Type B pancreatic cell (in vitro differentiated cells): ENCODE data around the gene ZNF605. TPM values are rescaled to one million over a fixed set of nuclear protein-coding genes. Genes with fewer than 3 reads are reported as not detected.
A peak's percentile ranks its signal among the peaks of the same experiment; 100 is the strongest.

Source experiments
- DNase-seq: peaks from one replicate; pipeline ENCODE4 v3.0.0; 2021; ENCODE audit warnings: mixed read lengths; ENCODE audit not compliant: unreplicated experiment; ENCODE audit errors: extremely low spot score
- H3K27ac Mint-ChIP-seq: 2 replicates; pipeline ENCODE4 v1.8.0; 2021; ENCODE audit warnings: mild to moderate bottlenecking, mixed read lengths
- H3K27me3 Mint-ChIP-seq: 2 replicates; pipeline ENCODE4 v1.8.0; 2021; ENCODE audit warnings: mixed read lengths
- H3K36me3 Mint-ChIP-seq: 2 replicates; pipeline ENCODE4 v1.8.0; 2021; ENCODE audit warnings: mixed read lengths
- H3K4me1 Mint-ChIP-seq: one replicate; pipeline ENCODE4 v1.8.0; 2021; ENCODE audit warnings: mixed read lengths; ENCODE audit not compliant: unreplicated experiment
- H3K4me3 Mint-ChIP-seq: 2 replicates; pipeline ENCODE4 v1.8.0; 2021; ENCODE audit warnings: mild to moderate bottlenecking, mixed read lengths
- H3K9me3 Mint-ChIP-seq: 2 replicates; pipeline ENCODE4 v1.8.0; 2021; ENCODE audit warnings: mixed read lengths
- CTCF ChIP-seq: fragments of 200-600 bp; sonication (generic); conservative IDR thresholded peaks from 2 replicates; pipeline ENCODE4 v1.5.0; 2021; ENCODE audit warnings: antibody characterized with exemption, mild to moderate bottlenecking
- total RNA-seq: library from RNA; stranded (reverse); gene quantifications from 2 replicates; pipeline ENCODE4 v1.2.1, GENCODE V29; 2021; ENCODE audit warnings: low replicate concordance

Gene ZNF605
- total RNA-seq, 1 donor from 2014 or later, result 20.6 TPM

- H3K36me3 Mint-ChIP-seq, result peaks cover 53% of the 10 kb centered on the region
- H3K27ac Mint-ChIP-seq, result no peak overlapping the region
- no peak for DNase-seq
- no peak for TF ChIP-seq CTCF
- peaks cover 43% of the 10 kb centered on the region for H3K9me3 Mint-ChIP-seq
- no peaks in the 10 kb centered on the region for H3K27me3 Mint-ChIP-seq
- no peak overlapping the region for H3K4me3 Mint-ChIP-seq
- H3K4me1 Mint-ChIP-seq, result no peaks in the 10 kb centered on the region
Measured at GRCh38 chr12:132923356-132923909, 32.7 kb downstream of the ZNF605 start.

GRCh38 chr12:132922676-132923075 is 33.4 kb downstream of the ZNF605 start:
- Mint-ChIP-seq H3K27ac (no peak overlapping the region), H3K4me3 (no peak overlapping the region), H3K36me3 (peaks cover 55% of the 10 kb centered on the region), H3K4me1 (no peaks in the 10 kb centered on the region), H3K9me3 (peaks cover 43% of the 10 kb centered on the region), H3K27me3 (no peaks in the 10 kb centered on the region)
- DNase-seq, result no peak
- no peak for TF ChIP-seq CTCF

GRCh38 chr12:132921685-132922084 is 34.4 kb downstream of the ZNF605 start:
- Mint-ChIP-seq H3K36me3 (peaks cover 52% of the 10 kb centered on the region), H3K4me1 (no peaks in the 10 kb centered on the region), H3K27ac (no peak overlapping the region), H3K9me3 (peaks cover 40% of the 10 kb centered on the region), H3K27me3 (no peaks in the 10 kb centered on the region), H3K4me3 (no peak overlapping the region)
- DNase-seq, result no peak
- peak; percentile 36 for TF ChIP-seq CTCF

- peaks cover 24% of the 10 kb centered on the region for H3K9me3 Mint-ChIP-seq
- H3K4me3 Mint-ChIP-seq, result no peak overlapping the region
- H3K36me3 Mint-ChIP-seq, result peaks cover 40% of the 10 kb centered on the region
- DNase-seq, result no peak
- TF ChIP-seq CTCF, result no peak
- H3K27ac Mint-ChIP-seq, result no peak overlapping the region
- no peaks in the 10 kb centered on the region for H3K4me1 Mint-ChIP-seq
- no peaks in the 10 kb centered on the region for H3K27me3 Mint-ChIP-seq
Measured at GRCh38 chr12:132918680-132919079, 37.4 kb downstream of the ZNF605 start.

GRCh38 chr12:132909030-132909368 is 47.1 kb downstream of the ZNF605 start:
- Mint-ChIP-seq H3K36me3 (peaks cover 16% of the 10 kb centered on the region), H3K9me3 (peaks cover 20% of the 10 kb centered on the region), H3K27ac (no peak overlapping the region), H3K4me3 (peak overlapping the region; percentile 98), H3K27me3 (peaks cover 23% of the 10 kb centered on the region), H3K4me1 (peaks cover 4% of the 10 kb centered on the region)
- TF ChIP-seq CTCF, result no peak
- no peak for DNase-seq
